Glutamatergic neuron (in vitro differentiated cells): ENCODE results near the gene SH3YL1. TPM values are rescaled to one million over a fixed set of nuclear protein-coding genes. Genes with fewer than 3 reads are reported as not detected.
A peak's percentile ranks its signal among the peaks of the same experiment; 100 is the strongest.

ENCODE experiments used
- DNase-seq: peaks from one replicate; pipeline ENCODE4 v3.0.0; 2022
- H3K27ac Mint-ChIP-seq: one replicate; pipeline ENCODE4 v1.8.0; 2020; ENCODE audit warnings: mild to moderate bottlenecking, mixed read lengths, inconsistent platforms; ENCODE audit not compliant: unreplicated experiment
- H3K27me3 Mint-ChIP-seq: one replicate; pipeline ENCODE4 v1.8.0; 2020; ENCODE audit warnings: mild to moderate bottlenecking, moderate library complexity, mixed read lengths, inconsistent platforms; ENCODE audit not compliant: unreplicated experiment
- H3K36me3 Mint-ChIP-seq: one replicate; pipeline ENCODE4 v1.8.0; 2020; ENCODE audit warnings: mild to moderate bottlenecking, mixed read lengths, inconsistent platforms; ENCODE audit not compliant: unreplicated experiment
- H3K4me1 Mint-ChIP-seq: one replicate; pipeline ENCODE4 v1.8.0; 2020; ENCODE audit warnings: mild to moderate bottlenecking, low read depth, mixed read lengths, inconsistent platforms; ENCODE audit not compliant: unreplicated experiment
- H3K4me3 Mint-ChIP-seq: one replicate; pipeline ENCODE4 v1.8.0; 2020; ENCODE audit warnings: mild to moderate bottlenecking, mixed read lengths, inconsistent platforms; ENCODE audit not compliant: unreplicated experiment
- H3K9me3 Mint-ChIP-seq: one replicate; pipeline ENCODE4 v1.8.0; 2020; ENCODE audit warnings: mild to moderate bottlenecking, moderate library complexity, mixed read lengths, inconsistent platforms; ENCODE audit not compliant: unreplicated experiment
- total RNA-seq: library from RNA; stranded (reverse); fragmentation: NEBNext Ultra II Directional; extraction: Animal tissue kit (Norgen Biotek cat#: 25700); gene quantifications from one replicate; pipeline ENCODE4 v1.2.1, GENCODE V29; 2021; ENCODE audit not compliant: unreplicated experiment
- TF ChIP-seq, protein P1 (sequence below): fragments of 200-600 bp; sonication (generic); IDR thresholded peaks from one replicate; pipeline ENCODE4 v1.5.0; 2021; ENCODE audit not compliant: partially characterized antibody, unreplicated experiment

The SH3YL1 gene
- total RNA-seq, 1 donor from 2014 or later = 21.4 TPM

DNA sequence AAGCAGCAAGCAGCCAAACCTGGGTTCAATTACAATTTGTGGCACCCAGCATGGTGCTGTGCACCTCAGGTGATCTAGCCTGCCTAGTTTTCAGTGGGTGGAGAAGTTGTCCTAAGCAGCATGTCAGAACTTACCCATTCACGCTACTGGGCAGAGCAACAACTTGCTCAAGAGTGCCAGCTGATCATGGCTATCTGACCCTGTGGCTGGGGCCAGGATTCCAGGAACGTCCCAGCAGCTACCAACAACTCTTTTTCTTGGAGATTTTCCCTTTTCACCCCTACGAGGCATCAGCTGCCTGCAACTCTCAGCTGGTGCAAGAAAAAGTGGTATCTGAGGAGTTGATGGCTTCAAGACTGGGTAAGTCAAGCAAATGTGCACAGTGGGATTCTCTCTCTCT is 83.5 kb downstream of the SH3YL1 start:
- H3K4me1 Mint-ChIP-seq = peaks cover 2% of the 10 kb centered on the region
- no peaks in the 10 kb centered on the region for H3K27me3 Mint-ChIP-seq
- peaks cover 7% of the 10 kb centered on the region for H3K9me3 Mint-ChIP-seq
- TF ChIP-seq, protein P1, sequence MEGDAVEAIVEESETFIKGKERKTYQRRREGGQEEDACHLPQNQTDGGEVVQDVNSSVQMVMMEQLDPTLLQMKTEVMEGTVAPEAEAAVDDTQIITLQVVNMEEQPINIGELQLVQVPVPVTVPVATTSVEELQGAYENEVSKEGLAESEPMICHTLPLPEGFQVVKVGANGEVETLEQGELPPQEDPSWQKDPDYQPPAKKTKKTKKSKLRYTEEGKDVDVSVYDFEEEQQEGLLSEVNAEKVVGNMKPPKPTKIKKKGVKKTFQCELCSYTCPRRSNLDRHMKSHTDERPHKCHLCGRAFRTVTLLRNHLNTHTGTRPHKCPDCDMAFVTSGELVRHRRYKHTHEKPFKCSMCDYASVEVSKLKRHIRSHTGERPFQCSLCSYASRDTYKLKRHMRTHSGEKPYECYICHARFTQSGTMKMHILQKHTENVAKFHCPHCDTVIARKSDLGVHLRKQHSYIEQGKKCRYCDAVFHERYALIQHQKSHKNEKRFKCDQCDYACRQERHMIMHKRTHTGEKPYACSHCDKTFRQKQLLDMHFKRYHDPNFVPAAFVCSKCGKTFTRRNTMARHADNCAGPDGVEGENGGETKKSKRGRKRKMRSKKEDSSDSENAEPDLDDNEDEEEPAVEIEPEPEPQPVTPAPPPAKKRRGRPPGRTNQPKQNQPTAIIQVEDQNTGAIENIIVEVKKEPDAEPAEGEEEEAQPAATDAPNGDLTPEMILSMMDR = no peak
- H3K4me3 Mint-ChIP-seq = no peak overlapping the region
- no peak for DNase-seq
- no peak overlapping the region for H3K27ac Mint-ChIP-seq
- H3K36me3 Mint-ChIP-seq = peaks cover 4% of the 10 kb centered on the region

- peaks cover 4% of the 10 kb centered on the region for H3K9me3 Mint-ChIP-seq
- peaks cover 4% of the 10 kb centered on the region for H3K36me3 Mint-ChIP-seq
- no peak overlapping the region for H3K4me3 Mint-ChIP-seq
- H3K27ac Mint-ChIP-seq = no peak overlapping the region
- H3K27me3 Mint-ChIP-seq = no peaks in the 10 kb centered on the region
- peaks cover 2% of the 10 kb centered on the region for H3K4me1 Mint-ChIP-seq
- TF ChIP-seq, protein P1 = no peak
- DNase-seq = no peak
Measured at GRCh38 chr2:179886-180285, 83.9 kb downstream of the SH3YL1 start.

DNA sequence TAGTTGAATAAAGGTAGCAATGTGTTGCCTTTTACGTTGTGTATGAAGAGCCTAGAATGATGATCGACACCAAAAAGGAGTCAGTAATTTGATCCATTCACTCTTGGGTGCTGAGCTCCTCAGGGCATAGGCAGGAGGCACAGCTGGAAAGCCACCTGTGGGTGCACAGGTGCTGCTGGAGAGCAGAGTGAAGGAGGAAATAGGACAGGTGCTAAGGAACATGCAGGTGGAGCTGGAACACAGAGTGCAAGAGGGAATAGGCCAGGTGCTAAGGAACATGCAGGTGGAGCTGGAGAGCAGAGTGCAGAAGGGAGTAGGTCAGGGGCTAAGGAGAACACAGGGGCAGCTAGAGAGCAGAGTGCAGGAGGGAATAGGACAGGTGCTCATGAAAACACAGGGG is 86.1 kb downstream of the SH3YL1 start:
- H3K4me1 Mint-ChIP-seq = peaks cover 2% of the 10 kb centered on the region
- no peak for DNase-seq
- peak overlapping the region; percentile 17 for H3K27ac Mint-ChIP-seq
- no peaks in the 10 kb centered on the region for H3K36me3 Mint-ChIP-seq
- TF ChIP-seq, protein P1 = no peak
- H3K4me3 Mint-ChIP-seq = no peak overlapping the region
- peaks cover 4% of the 10 kb centered on the region for H3K9me3 Mint-ChIP-seq
- H3K27me3 Mint-ChIP-seq = no peaks in the 10 kb centered on the region

DNA sequence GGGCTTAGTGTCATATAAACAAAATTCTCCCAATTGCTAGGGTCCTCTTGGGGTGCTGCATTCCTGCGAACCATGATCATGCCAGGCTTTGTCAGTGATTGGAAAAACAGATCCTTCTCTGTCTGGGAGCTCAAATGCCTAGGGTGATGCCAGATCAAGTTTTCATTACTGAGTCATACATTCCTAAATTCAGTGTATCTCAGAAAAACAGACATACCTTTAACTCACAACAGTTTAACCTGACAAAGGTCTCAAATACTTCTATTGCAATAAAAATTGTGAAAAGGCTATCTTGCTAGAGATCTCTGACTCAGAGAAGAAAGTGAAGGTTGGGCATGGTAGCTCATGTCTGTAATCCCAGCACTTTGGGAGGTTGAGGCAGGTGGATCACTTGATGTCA is 86.9 kb downstream of the SH3YL1 start:
- no peak overlapping the region for H3K4me3 Mint-ChIP-seq
- DNase-seq = no peak
- H3K27me3 Mint-ChIP-seq = no peaks in the 10 kb centered on the region
- H3K27ac Mint-ChIP-seq = no peak overlapping the region
- peaks cover 2% of the 10 kb centered on the region for H3K4me1 Mint-ChIP-seq
- peaks cover 4% of the 10 kb centered on the region for H3K9me3 Mint-ChIP-seq
- TF ChIP-seq, protein P1 = no peak
- no peaks in the 10 kb centered on the region for H3K36me3 Mint-ChIP-seq

DNA sequence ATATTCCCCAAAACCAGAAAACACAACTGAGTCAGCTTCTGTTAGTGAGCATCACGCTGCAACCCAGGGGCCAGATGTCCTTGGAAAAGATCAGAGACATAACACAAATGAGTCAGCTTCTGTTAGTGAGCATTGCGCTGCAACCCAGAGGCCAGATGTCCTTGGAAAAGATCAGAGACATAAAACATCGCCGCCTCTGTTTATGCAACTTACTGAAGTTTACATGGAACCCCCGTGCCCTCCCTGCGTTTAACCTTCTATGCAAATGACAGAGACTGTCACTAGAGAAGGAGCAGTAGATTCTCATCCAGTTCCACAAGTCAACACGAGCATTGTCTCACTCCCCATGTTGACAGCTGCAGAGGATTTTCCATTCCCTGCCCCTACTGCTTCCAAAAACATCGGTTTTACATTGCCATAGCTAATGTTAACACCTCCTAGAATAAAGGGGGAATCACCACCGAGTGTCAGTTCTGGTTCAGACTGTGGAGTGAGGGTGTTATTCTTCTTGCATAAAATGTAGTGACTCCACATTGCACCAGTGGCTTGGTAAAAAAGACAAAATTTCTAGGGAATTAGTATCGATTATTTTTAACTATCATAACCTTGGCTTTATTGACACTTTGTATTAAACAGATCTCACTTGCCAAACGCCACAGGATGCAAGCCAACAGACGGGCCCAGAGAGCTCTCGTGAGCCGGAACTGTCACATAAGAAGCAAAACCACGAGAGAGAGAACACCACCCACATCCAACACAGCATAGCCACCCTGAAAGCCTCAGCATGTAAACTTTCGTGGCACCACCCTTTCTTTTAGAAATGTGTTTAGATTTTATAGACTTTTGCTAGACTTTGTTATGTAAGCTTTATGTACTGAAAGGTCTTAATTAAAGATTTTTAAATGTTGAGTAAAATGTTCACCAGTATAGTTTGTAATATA is 87.7 kb downstream of the SH3YL1 start:
- no peak for DNase-seq
- Mint-ChIP-seq H3K9me3 (peaks cover 4% of the 10 kb centered on the region), H3K27me3 (no peaks in the 10 kb centered on the region), H3K4me1 (peaks cover 2% of the 10 kb centered on the region), H3K27ac (no peak overlapping the region), H3K4me3 (no peak overlapping the region), H3K36me3 (no peaks in the 10 kb centered on the region)
- TF ChIP-seq, protein P1 = no peak
